HEK293 (cell line): Measurements from ENCODE around the gene STK32A.

Experiments used
- CTCF ChIA-PET: fragments of 350-600 bp; formaldehyde crosslinking; extraction: SDS; loops from one replicate; lab custom pipeline; 2021; ENCODE audit warnings: antibody characterized with exemption; lab: Yijun Ruan, JAX
- POLR2A ChIA-PET: fragments of 300-600 bp; formaldehyde crosslinking; extraction: SDS; loops from one replicate; lab custom pipeline; 2020; ENCODE audit warnings: antibody characterized with exemption, inconsistent platforms; lab: Yijun Ruan, JAX
- H3K27ac ChIP-seq: fragments of 200-500 bp; sonication (Bioruptor generic); 2 replicates; pipeline ENCODE4 v1.5.1; 2014; ENCODE audit warnings: low read depth, low read length, control low read depth, inconsistent platforms; ENCODE audit errors: extremely low read depth
- H3K36me3 ChIP-seq, 2 experiments: fragments of 200-500 bp in 1 of 2; sonication (Bioruptor generic) in 1 of 2; 1 replicate in 1 of 2; 2 replicates in 1 of 2; pipeline ENCODE4 v1.5.1; 2014 to 2017; ENCODE audit warnings: inconsistent platforms in 2 of 2, low read length in 2 of 2; ENCODE audit not compliant: control insufficient read depth in 2 of 2, insufficient read depth in 1 of 2
- H3K4me1 ChIP-seq: fragments of 200-500 bp; sonication (Bioruptor generic); 2 replicates; pipeline ENCODE4 v1.5.1; 2014; ENCODE audit warnings: mild to moderate bottlenecking, low read length, inconsistent platforms; ENCODE audit not compliant: control insufficient read depth, insufficient read depth
- H3K4me3 ChIP-seq: 2 replicates; pipeline ENCODE4 v1.5.1; 2011; ENCODE audit warnings: low read depth, mild to moderate bottlenecking, control low read depth, low read length, moderate library complexity
- H3K9me3 ChIP-seq: fragments of 200-500 bp; sonication (Bioruptor generic); 2 replicates; pipeline ENCODE4 v1.5.1; 2014; ENCODE audit warnings: low read depth, low read length, inconsistent platforms; ENCODE audit not compliant: control insufficient read depth, insufficient read depth
- HIC1 ChIP-seq: fragments of 450-650 bp; formaldehyde crosslinking; IDR thresholded peaks from 2 replicates; pipeline ENCODE4 v1.5.1; 2016; ENCODE audit warnings: missing biosample characterization, missing genetic modification characterization
- KLF10 ChIP-seq: fragments of 450-650 bp; IDR thresholded peaks from 2 replicates; pipeline ENCODE4 v1.5.1; 2018; ENCODE audit warnings: missing biosample characterization, mild to moderate bottlenecking, missing genetic modification characterization
- KLF17 ChIP-seq: fragments of 450-650 bp; formaldehyde crosslinking; IDR thresholded peaks from 2 replicates; pipeline ENCODE4 v1.5.1; 2016; ENCODE audit warnings: missing biosample characterization, missing genetic modification characterization
- KLF7 ChIP-seq: fragments of 450-650 bp; formaldehyde crosslinking; IDR thresholded peaks from 2 replicates; pipeline ENCODE4 v1.5.1; 2016; ENCODE audit warnings: missing biosample characterization, missing genetic modification characterization, borderline replicate concordance
- KLF8 ChIP-seq: fragments of 450-650 bp; formaldehyde crosslinking; IDR thresholded peaks from 2 replicates; pipeline ENCODE4 v1.5.1; 2016; ENCODE audit warnings: missing biosample characterization, missing genetic modification characterization
- KLF9 ChIP-seq: fragments of 450-650 bp; formaldehyde crosslinking; IDR thresholded peaks from 2 replicates; pipeline ENCODE4 v1.5.1; 2016; ENCODE audit warnings: missing biosample characterization, missing genetic modification characterization, low read depth
- OSR2 ChIP-seq: fragments of 450-650 bp; formaldehyde crosslinking; IDR thresholded peaks from 2 replicates; pipeline ENCODE4 v1.5.1; 2016; ENCODE audit warnings: missing biosample characterization, missing genetic modification characterization
- TCF7L2 ChIP-seq: IDR thresholded peaks from 2 replicates; pipeline ENCODE4 v1.6.1; 2011; ENCODE audit warnings: low read depth, mild to moderate bottlenecking, inconsistent platforms, low read length, moderate library complexity, borderline replicate concordance
- WT1 ChIP-seq: fragments of 450-650 bp; formaldehyde crosslinking; IDR thresholded peaks from 2 replicates; pipeline ENCODE4 v1.5.1; 2016; ENCODE audit warnings: missing biosample characterization, missing genetic modification characterization
- ZBTB7A ChIP-seq: fragments of 450-650 bp; formaldehyde crosslinking; IDR thresholded peaks from 2 replicates; pipeline ENCODE4 v1.5.1; 2016; ENCODE audit warnings: low read depth, missing biosample characterization, missing genetic modification characterization
- ZFP69B ChIP-seq: fragments of 450-650 bp; formaldehyde crosslinking; IDR thresholded peaks from 2 replicates; pipeline ENCODE4 v1.5.1; 2016; ENCODE audit warnings: missing biosample characterization, missing genetic modification characterization
- ZIC2 ChIP-seq: fragments of 450-650 bp; formaldehyde crosslinking; IDR thresholded peaks from 2 replicates; pipeline ENCODE4 v1.5.1; 2016; ENCODE audit warnings: missing biosample characterization, missing genetic modification characterization
- ZNF114 ChIP-seq: fragments of 450-650 bp; formaldehyde crosslinking; IDR thresholded peaks from 2 replicates; pipeline ENCODE4 v1.5.0; 2017; ENCODE audit warnings: missing biosample characterization, missing genetic modification characterization
- ZNF211 ChIP-seq: fragments of 450-650 bp; formaldehyde crosslinking; IDR thresholded peaks from 2 replicates; pipeline ENCODE4 v1.5.1; 2016; ENCODE audit warnings: low read depth, missing biosample characterization, missing genetic modification characterization
- ZNF266 ChIP-seq: fragments of 450-650 bp; formaldehyde crosslinking; IDR thresholded peaks from 2 replicates; pipeline ENCODE4 v1.5.1; 2016; ENCODE audit warnings: missing biosample characterization, missing genetic modification characterization, low read depth
- ZNF292 ChIP-seq: fragments of 450-650 bp; formaldehyde crosslinking; IDR thresholded peaks from 2 replicates; pipeline ENCODE4 v1.5.1; 2016; ENCODE audit warnings: low read depth, missing biosample characterization, missing genetic modification characterization, borderline replicate concordance
- ZNF362 ChIP-seq: fragments of 450-650 bp; formaldehyde crosslinking; IDR thresholded peaks from 2 replicates; pipeline ENCODE4 v1.5.1; 2016; ENCODE audit warnings: missing biosample characterization, missing genetic modification characterization
- ZNF488 ChIP-seq: fragments of 450-650 bp; formaldehyde crosslinking; IDR thresholded peaks from 2 replicates; pipeline ENCODE4 v1.5.1; 2016; ENCODE audit warnings: missing biosample characterization, missing genetic modification characterization
- ZNF514 ChIP-seq: fragments of 450-650 bp; formaldehyde crosslinking; IDR thresholded peaks from 2 replicates; pipeline ENCODE4 v1.5.1; 2016; ENCODE audit warnings: missing biosample characterization, missing genetic modification characterization
- ZNF558 ChIP-seq: fragments of 450-650 bp; formaldehyde crosslinking; IDR thresholded peaks from 2 replicates; pipeline ENCODE4 v1.5.1; 2016; ENCODE audit warnings: missing biosample characterization, missing genetic modification characterization
- ZNF600 ChIP-seq: fragments of 450-650 bp; formaldehyde crosslinking; IDR thresholded peaks from 2 replicates; pipeline ENCODE4 v1.5.1; 2016; ENCODE audit warnings: missing biosample characterization, missing genetic modification characterization
- ZNF610 ChIP-seq: fragments of 450-650 bp; formaldehyde crosslinking; IDR thresholded peaks from 2 replicates; pipeline ENCODE4 v1.5.1; 2016; ENCODE audit warnings: missing biosample characterization, missing genetic modification characterization, borderline replicate concordance
- ZNF670 ChIP-seq: fragments of 450-650 bp; formaldehyde crosslinking; IDR thresholded peaks from 2 replicates; pipeline ENCODE4 v1.5.1; 2016; ENCODE audit warnings: missing biosample characterization, missing genetic modification characterization, low read depth
- ZNF701 ChIP-seq: fragments of 450-650 bp; formaldehyde crosslinking; IDR thresholded peaks from 2 replicates; pipeline ENCODE4 v1.5.1; 2016; ENCODE audit warnings: missing biosample characterization, missing genetic modification characterization
- ZNF707 ChIP-seq: fragments of 450-650 bp; formaldehyde crosslinking; IDR thresholded peaks from 2 replicates; pipeline ENCODE4 v1.5.1; 2016; ENCODE audit warnings: missing biosample characterization, missing genetic modification characterization
- ZNF76 ChIP-seq: fragments of 450-650 bp; formaldehyde crosslinking; IDR thresholded peaks from 2 replicates; pipeline ENCODE4; 2016; ENCODE audit warnings: low read depth, missing biosample characterization, missing genetic modification characterization, borderline replicate concordance
- ZSCAN23 ChIP-seq: fragments of 450-650 bp; formaldehyde crosslinking; IDR thresholded peaks from 2 replicates; pipeline ENCODE4 v1.5.1; 2016; ENCODE audit warnings: missing biosample characterization, missing genetic modification characterization
- ZSCAN30 ChIP-seq: fragments of 450-650 bp; IDR thresholded peaks from 2 replicates; pipeline ENCODE4 v1.5.1; 2018; ENCODE audit warnings: missing biosample characterization, mild to moderate bottlenecking, missing genetic modification characterization, moderate library complexity

Gene STK32A

GRCh38 chr5:147290261-147290660, 55.4 kb downstream of the STK32A start:
- no peaks in the 10 kb centered on the region for H3K9me3 ChIP-seq
- H3K27ac ChIP-seq: no peak overlapping the region
- TF ChIP-seq ZBTB7A (tag by site-specific recombination) (no peak), OSR2 (no peak), KLF7 (no peak), ZNF488 (tag by site-specific recombination) (no peak), ZNF610 (tag by site-specific recombination) (no peak), ZNF600 (tag by site-specific recombination) (no peak), ZNF114 (no peak), ZNF514 (tag by site-specific recombination) (no peak)
- no peak overlapping the region for H3K4me3 ChIP-seq
- no peaks in the 10 kb centered on the region for H3K4me1 ChIP-seq
- no peaks in the 10 kb centered on the region for H3K36me3 ChIP-seq
- ChIA-PET CTCF (no interaction called here), POLR2A (no interaction called here)

GRCh38 chr5:147303251-147303650, 68.4 kb downstream of the STK32A start:
- Histone ChIP-seq H3K4me3 (no peak overlapping the region), H3K27ac (no peak overlapping the region), H3K36me3 (no peaks in the 10 kb centered on the region), H3K4me1 (no peaks in the 10 kb centered on the region), H3K9me3 (no peaks in the 10 kb centered on the region)
- ChIA-PET POLR2A (no interaction called here), CTCF (interaction anchor here (0.6 to 1.2 kb wide), 2 partner anchors 205 to 257 kb away, joined by 3 read pairs; no protein-coding TSS in a partner anchor)
- TF ChIP-seq ZNF707 (tag by site-specific recombination) (no peak), ZNF362 (no peak), ZSCAN23 (tag by site-specific recombination) (no peak), KLF8 (tag by site-specific recombination) (no peak), KLF9 (tag by site-specific recombination) (no peak), ZNF701 (tag by site-specific recombination) (no peak)

GRCh38 chr5:147303976-147304375, 69.2 kb downstream of the STK32A start:
- Histone ChIP-seq H3K36me3 (no peaks in the 10 kb centered on the region), H3K4me1 (no peaks in the 10 kb centered on the region), H3K27ac (no peak overlapping the region), H3K4me3 (no peak overlapping the region), H3K9me3 (no peaks in the 10 kb centered on the region)
- CTCF ChIA-PET: interaction anchor here (1.2 kb wide), 1 partner anchor 256 kb away, joined by 3 read pairs; no protein-coding TSS in a partner anchor
- POLR2A ChIA-PET: no interaction called here
- TF ChIP-seq ZSCAN30 (no peak), WT1 (tag by site-specific recombination) (no peak), KLF17 (no peak), KLF10 (tag by site-specific recombination) (no peak), ZFP69B (tag by site-specific recombination) (no peak), ZNF266 (tag by site-specific recombination) (no peak), ZNF292 (no peak), ZNF211 (tag by site-specific recombination) (no peak), HIC1 (tag by site-specific recombination) (no peak), ZNF76 (tag by site-specific recombination) (no peak), TCF7L2 (no peak), ZIC2 (tag by site-specific recombination) (no peak), ZNF670 (tag by site-specific recombination) (no peak), ZNF558 (tag by site-specific recombination) (no peak)
